Measurements from ENCODE around the gene LUC7L3. TPM values are rescaled to one million over a fixed set of nuclear protein-coding genes. Genes with fewer than 3 reads are reported as not detected.

LUC7L3 gene
- total RNA-seq, 2 donors from 2014 or later = 122 to 169 TPM

DNA sequence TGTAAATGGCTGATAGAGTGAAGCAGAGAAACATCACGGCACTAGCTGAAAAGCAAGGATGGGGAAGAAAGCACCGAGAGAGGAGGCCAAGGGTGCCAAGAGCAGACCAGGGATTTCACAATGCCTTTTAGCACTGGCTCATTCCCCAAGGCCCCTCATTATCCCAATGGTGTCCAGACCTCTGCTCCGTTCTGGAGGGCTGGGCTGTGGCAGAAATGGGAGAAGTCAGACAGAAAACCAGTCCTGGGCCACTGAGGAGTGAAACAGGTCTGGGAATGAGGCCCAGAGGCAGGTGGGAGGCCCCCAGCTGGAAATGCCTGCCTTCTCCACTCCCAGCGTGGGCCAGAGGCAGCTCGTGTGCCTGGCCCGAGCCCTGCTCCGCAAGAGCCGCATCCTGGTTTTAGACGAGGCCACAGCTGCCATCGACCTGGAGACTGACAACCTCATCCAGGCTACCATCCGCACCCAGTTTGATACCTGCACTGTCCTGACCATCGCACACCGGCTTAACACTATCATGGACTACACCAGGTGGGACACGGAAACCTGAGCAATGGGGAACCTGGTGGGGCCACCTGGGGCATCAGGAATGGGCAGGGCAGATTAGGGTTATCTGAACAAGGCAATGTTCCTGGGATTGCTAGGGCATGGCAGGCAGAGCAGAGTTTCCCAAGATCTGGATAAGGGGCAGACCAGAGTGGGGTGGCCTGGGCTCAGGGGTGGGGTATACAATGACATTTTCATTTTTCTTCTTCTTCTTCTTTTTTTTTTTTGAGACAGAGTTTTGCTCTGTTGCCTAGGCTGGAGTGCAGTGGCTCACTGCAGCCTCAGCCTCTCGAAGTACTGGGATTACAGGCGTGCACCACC lies 32.0 kb upstream of the LUC7L3 start:
- Histone ChIP-seq H3K27ac (ENCODE audit: low read depth, low read length) (no peak overlapping the region), H3K27me3 (ENCODE audit: control insufficient read depth, insufficient read depth, low read length, poor library complexity, severe bottlenecking) (no peaks in the 10 kb centered on the region)

DNA sequence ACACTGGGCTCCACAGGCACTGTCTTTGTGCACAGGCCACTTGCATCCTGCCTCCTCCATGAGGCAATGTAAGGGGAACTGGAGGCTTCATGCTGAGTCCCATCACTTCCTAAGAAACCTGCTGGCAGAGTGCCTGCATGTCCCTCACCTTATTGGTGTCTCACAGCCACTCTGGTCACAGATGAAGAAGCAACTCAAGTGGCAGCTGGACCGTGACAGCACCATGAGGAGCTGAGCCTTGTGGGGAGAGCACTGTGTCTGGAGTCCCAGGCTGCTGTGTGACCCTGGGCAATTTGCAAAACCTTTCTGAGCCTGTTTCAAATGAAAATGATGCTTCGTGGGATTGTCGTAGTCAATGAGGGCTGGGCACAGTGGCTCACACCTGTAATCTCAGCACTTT lies 31.2 kb upstream of the LUC7L3 start:
- Histone ChIP-seq H3K9me3 (ENCODE audit: control insufficient read depth, low read length) (no peaks in the 10 kb centered on the region), H3K36me3 (ENCODE audit: control insufficient read depth, insufficient read depth, low read length) (peaks cover 11% of the 10 kb centered on the region), H3K9ac (ENCODE audit: extremely low read depth, low read length, poor library complexity, severe bottlenecking) (no peak overlapping the region), H3K27me3 (ENCODE audit: control insufficient read depth, insufficient read depth, low read length, poor library complexity, severe bottlenecking) (no peaks in the 10 kb centered on the region), H3K27ac (ENCODE audit: low read depth, low read length) (no peak overlapping the region), H3K4me3 (ENCODE audit: low read length) (no peak overlapping the region), H3K4me1 (ENCODE audit: control insufficient read depth, insufficient read depth, low read length) (peaks cover 8% of the 10 kb centered on the region)
- H3K4me1 Mint-ChIP-seq = peaks cover 14% of the 10 kb centered on the region
- WGBS, 2 experiments (ENCODE audit: insufficient coverage in 1 of 2, insufficient read length in 1 of 2) = 94 to 96% methylated on average over 3 of the region's 3 CpGs
- DNase-seq = no peak
- peaks cover 7% of the 10 kb centered on the region for H3K36me3 Mint-ChIP-seq (ENCODE audit: low read depth)
- no peak overlapping the region for H3K4me3 Mint-ChIP-seq
- TF ChIP-seq, protein P1, sequence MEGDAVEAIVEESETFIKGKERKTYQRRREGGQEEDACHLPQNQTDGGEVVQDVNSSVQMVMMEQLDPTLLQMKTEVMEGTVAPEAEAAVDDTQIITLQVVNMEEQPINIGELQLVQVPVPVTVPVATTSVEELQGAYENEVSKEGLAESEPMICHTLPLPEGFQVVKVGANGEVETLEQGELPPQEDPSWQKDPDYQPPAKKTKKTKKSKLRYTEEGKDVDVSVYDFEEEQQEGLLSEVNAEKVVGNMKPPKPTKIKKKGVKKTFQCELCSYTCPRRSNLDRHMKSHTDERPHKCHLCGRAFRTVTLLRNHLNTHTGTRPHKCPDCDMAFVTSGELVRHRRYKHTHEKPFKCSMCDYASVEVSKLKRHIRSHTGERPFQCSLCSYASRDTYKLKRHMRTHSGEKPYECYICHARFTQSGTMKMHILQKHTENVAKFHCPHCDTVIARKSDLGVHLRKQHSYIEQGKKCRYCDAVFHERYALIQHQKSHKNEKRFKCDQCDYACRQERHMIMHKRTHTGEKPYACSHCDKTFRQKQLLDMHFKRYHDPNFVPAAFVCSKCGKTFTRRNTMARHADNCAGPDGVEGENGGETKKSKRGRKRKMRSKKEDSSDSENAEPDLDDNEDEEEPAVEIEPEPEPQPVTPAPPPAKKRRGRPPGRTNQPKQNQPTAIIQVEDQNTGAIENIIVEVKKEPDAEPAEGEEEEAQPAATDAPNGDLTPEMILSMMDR (conservative IDR thresholded peaks at IDR 0.05) = no peak
- H3K9me3 Mint-ChIP-seq = no peaks in the 10 kb centered on the region
- no peaks in the 10 kb centered on the region for H3K27me3 Mint-ChIP-seq (ENCODE audit: insufficient read depth)
- no peak overlapping the region for H3K27ac Mint-ChIP-seq

More for the DNA sequence above, 32.0 kb upstream of the LUC7L3 start:
- peaks cover 14% of the 10 kb centered on the region for H3K4me1 Mint-ChIP-seq
- peak overlapping the region; percentile 18 for H3K27ac Mint-ChIP-seq
- Histone ChIP-seq H3K4me1 (ENCODE audit: control insufficient read depth, insufficient read depth, low read length) (peaks cover 8% of the 10 kb centered on the region), H3K9ac (ENCODE audit: extremely low read depth, low read length, poor library complexity, severe bottlenecking) (no peak overlapping the region), H3K9me3 (ENCODE audit: control insufficient read depth, low read length) (no peaks in the 10 kb centered on the region), H3K4me3 (ENCODE audit: low read length) (no peak overlapping the region), H3K36me3 (ENCODE audit: control insufficient read depth, insufficient read depth, low read length) (peaks cover 3% of the 10 kb centered on the region)
- no peaks in the 10 kb centered on the region for H3K36me3 Mint-ChIP-seq (ENCODE audit: low read depth)
- WGBS, 2 experiments (ENCODE audit: insufficient coverage in 1 of 2, insufficient read length in 1 of 2) = 89 to 92% methylated on average over 14 to 16 of the region's 16 CpGs
- TF ChIP-seq, protein P1 (conservative IDR thresholded peaks at IDR 0.05) = no peak
- no peaks in the 10 kb centered on the region for H3K27me3 Mint-ChIP-seq (ENCODE audit: insufficient read depth)
- DNase-seq = peak; percentile 86
- no peaks in the 10 kb centered on the region for H3K9me3 Mint-ChIP-seq
- H3K4me3 Mint-ChIP-seq = no peak overlapping the region

DNA sequence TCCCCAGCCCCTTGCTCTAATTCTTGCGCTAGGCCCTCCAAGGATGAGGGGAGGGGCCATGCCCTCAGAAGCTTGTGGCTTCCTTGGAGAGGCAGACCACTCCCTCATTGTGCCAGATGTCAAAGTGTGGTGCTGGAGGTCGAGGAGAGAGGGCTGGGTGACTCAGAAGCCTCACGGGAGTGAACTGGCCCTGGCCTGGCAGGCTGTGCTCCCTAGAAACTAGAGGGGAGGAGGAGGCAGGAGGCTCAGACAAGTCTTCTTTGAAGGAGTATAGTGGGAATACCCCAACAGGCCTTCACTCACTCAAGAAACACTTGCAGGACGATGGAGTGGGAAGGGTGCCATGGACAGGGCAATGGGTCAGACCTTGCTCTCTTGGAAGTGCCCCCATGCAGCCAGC lies 30.2 kb upstream of the LUC7L3 start:
- peaks cover 6% of the 10 kb centered on the region for H3K4me1 ChIP-seq (ENCODE audit: control insufficient read depth, insufficient read depth, low read length)
- DNase-seq = peak; percentile 75
- Mint-ChIP-seq H3K27ac (no peak overlapping the region), H3K4me1 (peaks cover 13% of the 10 kb centered on the region), H3K36me3 (ENCODE audit: low read depth) (peaks cover 14% of the 10 kb centered on the region), H3K27me3 (ENCODE audit: insufficient read depth) (no peaks in the 10 kb centered on the region), H3K9me3 (no peaks in the 10 kb centered on the region), H3K4me3 (no peak overlapping the region)
- H3K36me3 ChIP-seq (ENCODE audit: control insufficient read depth, insufficient read depth, low read length) = peaks cover 21% of the 10 kb centered on the region
- no peak overlapping the region for H3K9ac ChIP-seq (ENCODE audit: extremely low read depth, low read length, poor library complexity, severe bottlenecking)
- H3K4me3 ChIP-seq (ENCODE audit: low read length) = no peak overlapping the region
- H3K9me3 ChIP-seq (ENCODE audit: control insufficient read depth, low read length) = no peaks in the 10 kb centered on the region
- H3K27me3 ChIP-seq (ENCODE audit: control insufficient read depth, insufficient read depth, low read length, poor library complexity, severe bottlenecking) = no peaks in the 10 kb centered on the region
- H3K27ac ChIP-seq (ENCODE audit: low read depth, low read length) = peak overlapping the region; percentile 36
- TF ChIP-seq, protein P1 (conservative IDR thresholded peaks at IDR 0.05) = no peak
- WGBS, 2 experiments (ENCODE audit: insufficient coverage in 1 of 2, insufficient read length in 1 of 2) = 70 to 100% methylated on average over 1 to 4 of the region's 4 CpGs

Measured in endodermal cell (in vitro differentiated cells).